Inferior parietal cortex (tissue), 1 donor: ENCODE data around the gene GMPR2.
A peak's percentile ranks its signal among the peaks of the same experiment; 100 is the strongest.

ENCODE experiments used
- DNase-seq: peaks from one replicate; pipeline ENCODE4 v3.0.0-alpha.2; 2016; ENCODE audit errors: extremely low spot score

The GMPR2 gene

GRCh38 chr14:24232645-24233537, at the start of gene GMPR2:
GMPR2 (plus strand) TSS chr14:24232929; CDS start chr14:24233254, 325 bp downstream.
- no peak for DNase-seq

GRCh38 chr14:24183014-24183481, 49.7 kb upstream of the GMPR2 start:
- DNase-seq: no peak

- DNase-seq: no peak
Measured at GRCh38 chr14:24184104-24184970, 48.4 kb upstream of the GMPR2 start.

- no peak for DNase-seq
Measured at GRCh38 chr14:24185026-24185425, 47.7 kb upstream of the GMPR2 start.

- no peak for DNase-seq
Measured at GRCh38 chr14:24185741-24186140, 47.0 kb upstream of the GMPR2 start.

- DNase-seq: no peak
Measured at GRCh38 chr14:24186831-24187538, 45.7 kb upstream of the GMPR2 start.

GRCh38 chr14:24187539-24187915, 45.2 kb upstream of the GMPR2 start:
- DNase-seq: no peak

GRCh38 chr14:24188251-24189058, 44.3 kb upstream of the GMPR2 start, which contains the start of gene IPO4:
IPO4 (minus strand) TSS chr14:24188816; CDS start chr14:24188787, 29 bp downstream.
- peak; percentile 94 for DNase-seq

GRCh38 chr14:24189059-24189375, 43.7 kb upstream of the GMPR2 start:
- DNase-seq: no peak

- no peak for DNase-seq
Measured at GRCh38 chr14:24189460-24189859, 43.3 kb upstream of the GMPR2 start.

- no peak for DNase-seq
Measured at GRCh38 chr14:24190416-24190815, 42.3 kb upstream of the GMPR2 start.

GRCh38 chr14:24192933-24193332, 39.8 kb upstream of the GMPR2 start:
- DNase-seq: no peak

GRCh38 chr14:24194186-24194872, 38.4 kb upstream of the GMPR2 start:
- DNase-seq: no peak

GRCh38 chr14:24194873-24195185, 37.9 kb upstream of the GMPR2 start:
- no peak for DNase-seq

- DNase-seq: peak; percentile 83
Measured at GRCh38 chr14:24195186-24196070, 37.3 kb upstream of the GMPR2 start, which contains the start of gene TM9SF1. TM9SF1 (minus strand) TSS chr14:24195441; CDS start chr14:24195019, 422 bp downstream.

GRCh38 chr14:24196071-24197055, 36.4 kb upstream of the GMPR2 start:
- no peak for DNase-seq

GRCh38 chr14:24197056-24197450, 35.7 kb upstream of the GMPR2 start:
- DNase-seq: no peak

- no peak for DNase-seq
Measured at GRCh38 chr14:24198814-24199524, 33.8 kb upstream of the GMPR2 start.
